ENCODE data around the gene UBE2I. TPM values are rescaled to one million over a fixed set of nuclear protein-coding genes. Genes with fewer than 3 reads are reported as not detected.
"Not testable (repeated sequence)": the region's sequence is repeated elsewhere in the genome, so short reads cannot be mapped to it uniquely, and the experiment has no call there.

UBE2I gene
- total RNA-seq, 2 experiments from 2014 or later, result 122 to 323 TPM

DNA sequence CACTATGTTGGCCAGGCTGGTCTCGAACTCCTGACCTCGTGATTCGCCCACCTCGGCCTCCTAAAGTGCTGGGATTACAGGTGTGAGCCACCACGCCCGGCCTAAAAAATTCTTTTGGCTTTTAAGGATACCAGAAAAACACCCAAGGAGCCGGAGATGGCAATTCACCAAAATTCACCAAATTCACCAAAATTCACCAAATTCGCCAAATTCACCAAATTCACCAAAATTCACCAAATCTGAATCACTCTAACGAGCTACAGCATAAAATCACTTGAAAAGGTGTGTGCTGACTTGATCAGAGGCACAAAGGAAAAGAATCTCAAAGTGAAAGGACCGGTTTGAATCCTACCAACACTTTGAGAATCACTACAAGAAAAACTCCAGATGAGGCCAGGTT is 19.5 kb downstream of the UBE2I start:
- BruUV-seq (replicated peaks); H4K20me1 ChIP-seq (ENCODE audit: insufficient read depth, low read length); H3K27ac ChIP-seq (ENCODE audit: low read depth, low read length, poor library complexity, severe bottlenecking); intact Hi-C loops (cut with micrococcal nuclease; ENCODE audit: unreplicated experiment); H2AFZ ChIP-seq (ENCODE audit: low read length); H3K4me3 ChIP-seq (ENCODE audit: low read depth, low read length, poor library complexity, severe bottlenecking); H3K9me3 ChIP-seq (ENCODE audit: low read length); H3K4me2 ChIP-seq (ENCODE audit: low read length); DNase-seq (ENCODE audit: low spot score); H3K79me2 ChIP-seq (ENCODE audit: insufficient read depth, low read depth, low read length); POLR2A ChIA-PET; H3K9me2 ChIP-seq (ENCODE audit: insufficient read depth, low read length): not testable (repeated sequence)
- Histone ChIP-seq H3K36me3 (ENCODE audit: insufficient read depth, low read length) (peaks cover 21% of the 10 kb centered on the region), H3K4me1 (ENCODE audit: insufficient read depth, low read length, poor library complexity, severe bottlenecking) (peaks cover 31% of the 10 kb centered on the region)
- CTCF ChIA-PET (ENCODE audit: unreplicated experiment), result interaction anchor here (1.1 kb wide), 1 partner anchor 14 kb away, joined by 4 read pairs; no protein-coding TSS in a partner anchor

GRCh38 chr16:1330260-1330914 is 21.0 kb downstream of the UBE2I start:
- no peaks in the 10 kb centered on the region for H3K9me3 ChIP-seq (ENCODE audit: low read length)
- BruUV-seq (replicated peaks), result no TSS peak
- H4K20me1 ChIP-seq (ENCODE audit: insufficient read depth, low read length), result no peaks in the 10 kb centered on the region
- intact Hi-C loops (cut with micrococcal nuclease; ENCODE audit: unreplicated experiment), result no loop called here
- no peaks in the 10 kb centered on the region for H3K79me2 ChIP-seq (ENCODE audit: insufficient read depth, low read depth, low read length)
- H3K4me2 ChIP-seq (ENCODE audit: low read length), result no peak overlapping the region
- H3K36me3 ChIP-seq (ENCODE audit: insufficient read depth, low read length), result peaks cover 9% of the 10 kb centered on the region
- H3K4me3 ChIP-seq (ENCODE audit: low read depth, low read length, poor library complexity, severe bottlenecking), result no peak overlapping the region
- H3K27ac ChIP-seq (ENCODE audit: low read depth, low read length, poor library complexity, severe bottlenecking), result peak overlapping the region; percentile 71
- DNase-seq (ENCODE audit: low spot score), result peak; percentile 29
- ChIA-PET POLR2A (no interaction called here), CTCF (ENCODE audit: unreplicated experiment) (no interaction called here)
- no peak overlapping the region for H2AFZ ChIP-seq (ENCODE audit: low read length)
- H3K9me2 ChIP-seq (ENCODE audit: insufficient read depth, low read length), result no peaks in the 10 kb centered on the region
- peaks cover 31% of the 10 kb centered on the region for H3K4me1 ChIP-seq (ENCODE audit: insufficient read depth, low read length, poor library complexity, severe bottlenecking)
- no peak for TF ChIP-seq EZH2phosphoT487 (IDR thresholded peaks at IDR 0.05; ENCODE audit: borderline replicate concordance, low read depth, low read length)
- TF ChIP-seq, protein P1, sequence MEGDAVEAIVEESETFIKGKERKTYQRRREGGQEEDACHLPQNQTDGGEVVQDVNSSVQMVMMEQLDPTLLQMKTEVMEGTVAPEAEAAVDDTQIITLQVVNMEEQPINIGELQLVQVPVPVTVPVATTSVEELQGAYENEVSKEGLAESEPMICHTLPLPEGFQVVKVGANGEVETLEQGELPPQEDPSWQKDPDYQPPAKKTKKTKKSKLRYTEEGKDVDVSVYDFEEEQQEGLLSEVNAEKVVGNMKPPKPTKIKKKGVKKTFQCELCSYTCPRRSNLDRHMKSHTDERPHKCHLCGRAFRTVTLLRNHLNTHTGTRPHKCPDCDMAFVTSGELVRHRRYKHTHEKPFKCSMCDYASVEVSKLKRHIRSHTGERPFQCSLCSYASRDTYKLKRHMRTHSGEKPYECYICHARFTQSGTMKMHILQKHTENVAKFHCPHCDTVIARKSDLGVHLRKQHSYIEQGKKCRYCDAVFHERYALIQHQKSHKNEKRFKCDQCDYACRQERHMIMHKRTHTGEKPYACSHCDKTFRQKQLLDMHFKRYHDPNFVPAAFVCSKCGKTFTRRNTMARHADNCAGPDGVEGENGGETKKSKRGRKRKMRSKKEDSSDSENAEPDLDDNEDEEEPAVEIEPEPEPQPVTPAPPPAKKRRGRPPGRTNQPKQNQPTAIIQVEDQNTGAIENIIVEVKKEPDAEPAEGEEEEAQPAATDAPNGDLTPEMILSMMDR (conservative IDR thresholded peaks at IDR 0.05; ENCODE audit: low read length), result peak; percentile 78

GRCh38 chr16:1330931-1331711 is 21.7 kb downstream of the UBE2I start:
- peak overlapping the region; percentile 71 for H3K27ac ChIP-seq (ENCODE audit: low read depth, low read length, poor library complexity, severe bottlenecking)
- H3K36me3 ChIP-seq (ENCODE audit: insufficient read depth, low read length), result 0 out of 2 replicates have a peak, but pooled peaks cover 1% of the 10 kb centered on the region
- H3K9me3 ChIP-seq (ENCODE audit: low read length), result no peaks in the 10 kb centered on the region
- DNase-seq (ENCODE audit: low spot score), result peak; percentile 37
- no peaks in the 10 kb centered on the region for H3K79me2 ChIP-seq (ENCODE audit: insufficient read depth, low read depth, low read length)
- CTCF ChIA-PET (ENCODE audit: unreplicated experiment), result interaction anchor here (1.4 kb wide), 1 partner anchor 12 kb away, joined by 5 read pairs; no protein-coding TSS in a partner anchor
- no peaks in the 10 kb centered on the region for H3K9me2 ChIP-seq (ENCODE audit: insufficient read depth, low read length)
- peak overlapping the region; percentile 52; the same call in 1 of the 2 replicates for H2AFZ ChIP-seq (ENCODE audit: low read length)
- peak overlapping the region; percentile 79 for H3K4me2 ChIP-seq (ENCODE audit: low read length)
- peaks cover 31% of the 10 kb centered on the region for H3K4me1 ChIP-seq (ENCODE audit: insufficient read depth, low read length, poor library complexity, severe bottlenecking)
- no peak for TF ChIP-seq EZH2phosphoT487 (IDR thresholded peaks at IDR 0.05; ENCODE audit: borderline replicate concordance, low read depth, low read length)
- TF ChIP-seq, protein P1 (conservative IDR thresholded peaks at IDR 0.05; ENCODE audit: low read length), result no peak
- POLR2A ChIA-PET, result no interaction called here
- H3K4me3 ChIP-seq (ENCODE audit: low read depth, low read length, poor library complexity, severe bottlenecking), result peak overlapping the region; percentile 57
- no peaks in the 10 kb centered on the region for H4K20me1 ChIP-seq (ENCODE audit: insufficient read depth, low read length)
- intact Hi-C loops (cut with micrococcal nuclease; ENCODE audit: unreplicated experiment), result loop anchor here (1.0 kb wide), 1 partner anchor 11 kb away; no protein-coding TSS in a partner anchor
- no TSS peak for BruUV-seq (replicated peaks)

All from OCI-LY7 (cell line).